Parathyroid adenoma (tissue), 2 donors: ENCODE measurements around the gene CLMN.

Source experiments
- H2AFZ ChIP-seq: fragments of 300-600 bp; sonication (generic); one replicate; pipeline ENCODE4 v1.7.0; 2017; ENCODE audit warnings: antibody characterized with exemption, mild to moderate bottlenecking
- H3K27ac ChIP-seq: fragments of 300-600 bp; sonication (generic); one replicate; pipeline ENCODE4 v1.7.0; 2017
- H3K27me3 ChIP-seq: fragments of 300-600 bp; sonication (generic); one replicate; pipeline ENCODE4 v1.7.0; 2017; ENCODE audit warnings: low read length; ENCODE audit not compliant: control insufficient read depth, insufficient read depth
- H3K36me3 ChIP-seq: fragments of 300-600 bp; sonication (generic); one replicate; pipeline ENCODE4 v1.7.0; 2017; ENCODE audit warnings: low read length; ENCODE audit not compliant: control insufficient read depth, insufficient read depth
- H3K4me1 ChIP-seq: fragments of 300-600 bp; sonication (generic); one replicate; pipeline ENCODE4 v1.7.0; 2017; ENCODE audit warnings: control low read depth
- H3K4me2 ChIP-seq: fragments of 300-600 bp; sonication (generic); one replicate; pipeline ENCODE4 v1.7.0; 2017; ENCODE audit warnings: low read length
- H3K4me3 ChIP-seq: fragments of 300-600 bp; sonication (generic); one replicate; pipeline ENCODE4 v1.7.0; 2017; ENCODE audit warnings: low read depth, low read length
- H3K79me2 ChIP-seq: fragments of 300-600 bp; sonication (generic); one replicate; pipeline ENCODE4 v1.7.0; 2017; ENCODE audit warnings: control low read depth
- H3K9ac ChIP-seq: fragments of 300-600 bp; sonication (generic); one replicate; pipeline ENCODE4 v1.7.0; 2017; ENCODE audit warnings: mild to moderate bottlenecking
- H3K9me3 ChIP-seq: fragments of 300-600 bp; sonication (generic); one replicate; pipeline ENCODE4 v1.7.0; 2017; ENCODE audit warnings: low read length; ENCODE audit not compliant: control insufficient read depth
- TF ChIP-seq, protein P1 (sequence below): fragments of 300-600 bp; sonication (generic); IDR thresholded peaks from one replicate; pipeline ENCODE4 v1.7.0; 2017; ENCODE audit warnings: antibody characterized with exemption, mild to moderate bottlenecking
- donor health status: primary hyperparathyroidism.

The CLMN gene

DNA sequence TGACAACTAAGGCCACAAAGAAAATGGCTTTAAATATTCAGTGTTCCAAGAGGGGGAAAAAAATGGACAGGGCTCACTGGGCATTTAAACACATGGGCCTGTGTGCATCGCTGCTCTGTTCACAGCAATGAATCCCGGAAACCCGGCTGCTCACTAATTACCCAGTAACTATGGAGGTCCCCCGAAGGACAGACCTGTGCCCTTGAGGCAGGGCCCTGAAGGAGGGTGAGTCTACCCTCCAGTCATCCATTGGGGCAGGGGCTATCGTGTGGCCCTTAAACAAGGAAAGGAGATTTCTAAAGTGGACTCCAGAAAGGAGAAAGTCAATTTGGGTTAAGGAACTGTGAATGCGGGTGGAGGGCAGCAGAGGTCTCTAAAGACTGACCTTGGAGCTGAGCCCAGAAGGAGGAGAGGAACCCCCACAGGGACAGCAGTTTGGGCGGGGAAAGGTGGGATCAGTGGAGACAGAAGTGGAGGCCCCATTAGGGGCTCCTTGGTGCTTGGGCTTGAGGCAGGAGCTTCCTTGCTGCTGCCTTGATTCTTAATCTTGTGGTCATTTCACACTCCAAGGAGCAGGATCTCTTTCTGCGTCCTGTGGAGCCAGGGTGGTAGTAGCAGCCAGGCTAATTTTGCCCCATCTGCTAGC is 1.4 kb upstream of the CLMN start:
- Histone ChIP-seq H3K27me3 (no peaks in the 10 kb centered on the region), H3K36me3 (no peaks in the 10 kb centered on the region), H3K9me3 (no peaks in the 10 kb centered on the region), H3K9ac (no peak overlapping the region), H3K4me2 (no peak overlapping the region), H3K79me2 (no peaks in the 10 kb centered on the region), H3K4me1 (peaks cover 5% of the 10 kb centered on the region), H3K4me3 (no peak overlapping the region), H3K27ac (peak overlapping the region; percentile 37), H2AFZ (peak overlapping the region; percentile 72)
- TF ChIP-seq, protein P1, sequence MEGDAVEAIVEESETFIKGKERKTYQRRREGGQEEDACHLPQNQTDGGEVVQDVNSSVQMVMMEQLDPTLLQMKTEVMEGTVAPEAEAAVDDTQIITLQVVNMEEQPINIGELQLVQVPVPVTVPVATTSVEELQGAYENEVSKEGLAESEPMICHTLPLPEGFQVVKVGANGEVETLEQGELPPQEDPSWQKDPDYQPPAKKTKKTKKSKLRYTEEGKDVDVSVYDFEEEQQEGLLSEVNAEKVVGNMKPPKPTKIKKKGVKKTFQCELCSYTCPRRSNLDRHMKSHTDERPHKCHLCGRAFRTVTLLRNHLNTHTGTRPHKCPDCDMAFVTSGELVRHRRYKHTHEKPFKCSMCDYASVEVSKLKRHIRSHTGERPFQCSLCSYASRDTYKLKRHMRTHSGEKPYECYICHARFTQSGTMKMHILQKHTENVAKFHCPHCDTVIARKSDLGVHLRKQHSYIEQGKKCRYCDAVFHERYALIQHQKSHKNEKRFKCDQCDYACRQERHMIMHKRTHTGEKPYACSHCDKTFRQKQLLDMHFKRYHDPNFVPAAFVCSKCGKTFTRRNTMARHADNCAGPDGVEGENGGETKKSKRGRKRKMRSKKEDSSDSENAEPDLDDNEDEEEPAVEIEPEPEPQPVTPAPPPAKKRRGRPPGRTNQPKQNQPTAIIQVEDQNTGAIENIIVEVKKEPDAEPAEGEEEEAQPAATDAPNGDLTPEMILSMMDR = no peak

DNA sequence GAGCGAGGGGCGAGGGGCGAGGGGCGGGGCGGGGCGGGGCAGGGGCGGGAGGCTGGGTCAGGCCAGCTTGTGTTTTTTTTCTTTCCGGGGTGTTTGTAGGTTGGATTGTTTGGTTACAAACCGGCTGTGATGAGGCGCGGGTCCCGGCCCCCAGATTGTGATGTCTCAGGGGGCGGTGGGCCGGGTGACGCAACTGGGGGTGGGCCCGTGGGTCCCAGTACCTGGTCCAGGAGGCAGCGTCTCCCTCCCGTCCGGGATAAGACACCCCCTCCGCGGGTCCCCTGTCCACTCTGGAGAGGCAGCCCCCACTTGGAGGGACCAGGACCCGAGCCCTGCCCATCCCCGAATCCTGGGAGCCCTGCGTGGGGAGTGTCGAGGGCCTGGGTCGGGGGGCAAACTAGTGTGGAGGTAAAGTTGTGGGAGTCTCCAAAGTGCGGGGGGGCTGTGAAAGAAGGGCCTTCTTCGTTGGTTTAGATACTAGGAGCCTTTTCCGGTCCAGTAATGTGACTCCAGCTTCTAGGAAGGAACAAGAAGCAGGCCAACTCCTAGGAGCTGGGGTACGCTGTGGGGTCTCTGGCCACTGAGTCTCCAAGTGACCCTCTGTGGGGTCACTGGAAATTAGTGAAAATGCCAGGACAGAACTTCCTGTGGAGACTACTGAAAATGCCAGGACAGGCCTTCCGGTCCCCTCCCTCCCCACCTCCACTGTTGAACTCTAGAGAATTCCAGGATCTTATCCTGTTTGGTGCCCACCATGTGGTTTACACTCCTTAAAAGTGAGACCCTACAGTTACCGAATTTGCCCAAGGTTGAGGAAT is 579 bp upstream of the CLMN start:
- Histone ChIP-seq H3K27me3 (no peaks in the 10 kb centered on the region), H3K4me2 (peak overlapping the region; percentile 53), H3K9me3 (no peaks in the 10 kb centered on the region), H3K36me3 (no peaks in the 10 kb centered on the region), H3K4me1 (peaks cover 5% of the 10 kb centered on the region), H3K27ac (peak overlapping the region; percentile 37), H3K4me3 (peak overlapping the region; percentile 13), H2AFZ (peak overlapping the region; percentile 72), H3K79me2 (no peaks in the 10 kb centered on the region), H3K9ac (no peak overlapping the region)
- TF ChIP-seq, protein P1 = no peak

DNA sequence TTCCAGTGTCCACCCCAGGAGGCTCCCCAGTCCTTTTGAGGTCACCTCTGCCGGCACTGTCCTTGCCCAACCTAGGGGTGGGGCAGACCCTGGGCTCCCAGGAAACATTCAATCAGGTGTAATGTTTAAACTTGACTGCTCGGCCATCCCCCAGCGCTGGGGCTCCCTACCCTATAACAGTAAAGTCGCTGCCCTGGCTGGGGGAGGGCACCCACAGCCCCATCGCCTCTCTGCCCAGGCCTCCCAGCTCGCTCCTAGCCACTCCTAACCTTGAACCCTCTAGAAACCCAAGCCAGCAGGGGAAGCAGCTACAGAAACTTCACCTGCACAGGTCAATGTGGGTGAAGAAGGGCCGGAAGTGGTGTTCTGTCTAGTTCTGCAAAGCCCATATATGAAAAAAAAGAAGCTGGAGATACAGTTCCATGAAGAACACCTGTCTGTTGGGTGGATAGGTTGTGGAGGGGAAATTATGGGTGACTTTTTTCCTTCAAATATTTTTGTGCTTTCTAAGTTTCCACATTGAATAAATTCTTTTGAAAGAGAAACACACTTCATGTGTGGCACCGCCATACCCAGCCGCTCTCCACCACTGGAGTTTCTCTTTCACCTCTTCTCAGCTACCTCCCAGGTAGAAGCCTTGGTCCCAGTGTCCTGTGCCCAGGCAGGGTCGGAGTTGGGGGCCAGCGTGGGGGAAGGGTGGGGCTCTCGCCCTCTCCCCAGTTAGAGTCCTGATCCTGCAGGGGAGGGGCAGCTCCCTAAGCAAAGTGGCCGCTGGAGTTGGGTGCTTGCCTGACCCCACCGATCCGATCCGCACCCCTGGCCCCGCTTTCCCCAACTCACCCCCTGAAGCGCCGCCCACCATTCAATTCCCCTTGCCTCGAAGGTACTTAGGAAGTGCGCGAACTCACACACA is 1.1 kb downstream of the CLMN start:
- Histone ChIP-seq H3K79me2 (no peaks in the 10 kb centered on the region), H3K36me3 (no peaks in the 10 kb centered on the region), H3K4me3 (peak overlapping the region; percentile 54), H3K4me2 (peak overlapping the region; percentile 80), H3K4me1 (peaks cover 5% of the 10 kb centered on the region), H2AFZ (peak overlapping the region; percentile 100), H3K9ac (no peak overlapping the region), H3K9me3 (no peaks in the 10 kb centered on the region), H3K27me3 (no peaks in the 10 kb centered on the region), H3K27ac (no peak overlapping the region)
- TF ChIP-seq, protein P1 = no peak

DNA sequence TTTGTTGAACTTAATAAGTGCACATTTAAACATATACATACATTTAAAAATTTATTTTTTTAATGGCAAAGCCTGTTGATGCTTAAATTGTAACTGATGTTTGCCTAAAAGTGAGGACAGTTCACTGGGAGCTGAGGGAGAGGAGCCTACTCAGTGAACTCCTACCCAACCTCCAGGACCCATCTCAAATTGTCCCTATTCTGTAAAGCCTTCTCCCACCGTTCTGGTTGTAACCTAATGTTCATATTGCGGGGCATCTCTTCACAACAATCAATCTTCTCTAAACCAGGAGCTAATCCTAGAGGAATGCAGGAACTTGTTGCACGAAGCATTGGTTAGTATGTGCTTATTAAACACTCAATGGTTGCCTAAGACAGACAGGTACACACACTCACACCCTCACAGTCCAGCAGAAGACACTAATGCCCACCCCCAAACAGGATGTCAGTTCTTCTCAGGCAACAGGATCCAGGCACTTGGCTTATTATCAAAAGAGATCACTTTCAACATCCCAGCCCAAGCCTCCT is 1.8 kb downstream of the CLMN start:
- Histone ChIP-seq H3K27me3 (no peaks in the 10 kb centered on the region), H3K4me1 (peaks cover 5% of the 10 kb centered on the region), H3K9me3 (no peaks in the 10 kb centered on the region), H3K4me3 (no peak overlapping the region), H3K79me2 (no peaks in the 10 kb centered on the region), H3K9ac (no peak overlapping the region), H2AFZ (no peak overlapping the region), H3K36me3 (no peaks in the 10 kb centered on the region), H3K27ac (no peak overlapping the region), H3K4me2 (no peak overlapping the region)
- TF ChIP-seq, protein P1 = no peak
